ENCODE measurements around the gene TMEM150A.

GRCh38 chr2:85651097-85651496 lies 48.6 kb upstream of the TMEM150A start:
- TF ChIP-seq CTCF (IDR thresholded peaks at IDR 0.05; ENCODE audit: low read depth, low read length, poor library complexity, severe bottlenecking) (no peak), EZH2phosphoT487 (IDR thresholded peaks at IDR 0.05; ENCODE audit: borderline replicate concordance, low read length) (no peak)

Measured in DOHH2 (cell line).